Pancreas (tissue), 10 donors: ENCODE measurements around the gene NCAPH2. TPM values are rescaled to one million over a fixed set of nuclear protein-coding genes. Genes with fewer than 3 reads are reported as not detected.
A peak's percentile ranks its signal among the peaks of the same experiment; 100 is the strongest.
"Not testable (repeated sequence)": the region's sequence is repeated elsewhere in the genome, so short reads cannot be mapped to it uniquely, and the experiment has no call there.

ENCODE experiments used
- ATAC-seq, 4 donors: fragments of 200-7000 bp; cut with Tn5 transposase; one replicate each; pipeline versions ENCODE4 v1.8.0 to v1.9.1; 2020; ENCODE audit warnings: mild to moderate bottlenecking in 4 of 4, moderate library complexity in 4 of 4
- DNase-seq, 6 donors: peaks; one replicate each; pipeline ENCODE4 v3.0.0-alpha.2; 2020
- FAIRE-seq: peaks from 2 replicates; lab custom pipeline; 2012; peaks lifted over from hg19 to GRCh38; lab: Jason Lieb, UNC
- H3K27ac ChIP-seq, 4 donors: fragments of 200-600 bp; sonication (generic); 1 replicate in 3 of 4; 2 replicates in 1 of 4; pipeline versions ENCODE4 v1.5.0 to v1.8.0; 2020
- H3K27me3 ChIP-seq, 4 donors: fragments of 200-600 bp; one replicate each; pipeline ENCODE4 v1.8.0; 2021
- H3K36me3 ChIP-seq, 3 donors: fragments of 200-600 bp; sonication (generic) in 1 of 3; one replicate each; pipeline versions ENCODE4 v1.5.0 to v1.8.0; 2020 to 2021
- H3K4me1 ChIP-seq, 3 donors: fragments of 200-600 bp; one replicate each; pipeline ENCODE4 v1.8.0; 2021
- H3K4me3 ChIP-seq, 4 donors: fragments of 200-600 bp; sonication (generic) in 2 of 4; one replicate each; pipeline versions ENCODE4 v1.5.0 to v1.8.0; 2020 to 2021
- H3K9me3 ChIP-seq, 4 donors: fragments of 200-600 bp; one replicate each; pipeline ENCODE4 v1.8.0; 2021
- WGBS, 2 donors: extraction: QIAGEN DNeasy Blood & Tissue Kit; methylation state at CpG; one replicate each; pipeline ENCODE4 v1.1.7; 2013; 5-methylcytosine and 5-hydroxymethylcytosine counted together
- intact Hi-C, 3 donors: fragments of 100-400 bp; cut with DNase I; formaldehyde crosslinking; loops; one replicate each; pipeline versions ENCODE4 v1.11.1 to v1.14.2; 2022
- polyA plus RNA-seq, 2 donors: library from polyadenylated mRNA; stranded (reverse); fragments of 200-250 nt; gene quantifications; one replicate each; pipeline ENCODE4 v1.2.3, GENCODE V29; 2013
- total RNA-seq, 6 donors: library from RNA; stranded (reverse); fragmentation: NEBNext Ultra II Directional in 4 of 6; extraction: Animal tissue kit (Norgen Biotek cat#: 25700) in 4 of 6; gene quantifications; one replicate each; pipeline versions ENCODE4 v1.2.1 to v1.2.4, GENCODE V29; 2021 to 2023
- TF ChIP-seq, protein P1 (sequence below), 4 donors: fragments of 200-600 bp; sonication (generic) in 3 of 4; IDR thresholded peaks; one replicate each; pipeline versions ENCODE4 v1.5.0 to v1.8.0; 2021; ENCODE audit warnings: antibody characterized with exemption in 4 of 4
- donor health status: healthy with polysubstance abuse.
- donor health status: DM: no; HTN: no; CAD: no; lungs with moderate emphysema.
- donor health status: DM: no; HTN: no; CAD: no.
- donor health status: control.
- donor health status: control.
- donor health status: Bipolar disorder and iron deficiency.
- donor health status: DM: yes; HTN: yes; CAD: no.
- donor health status: DM: no; HTN: no; CAD: no.
- donor health status: DM: no; HTN: no; CAD: no.
- donor health status: DM: yes; HTN: yes; CAD: no.

Gene NCAPH2
- total and polyA plus RNA-seq, 8 donors: 15.9 to 70.1 (median 24.2) TPM

DNA sequence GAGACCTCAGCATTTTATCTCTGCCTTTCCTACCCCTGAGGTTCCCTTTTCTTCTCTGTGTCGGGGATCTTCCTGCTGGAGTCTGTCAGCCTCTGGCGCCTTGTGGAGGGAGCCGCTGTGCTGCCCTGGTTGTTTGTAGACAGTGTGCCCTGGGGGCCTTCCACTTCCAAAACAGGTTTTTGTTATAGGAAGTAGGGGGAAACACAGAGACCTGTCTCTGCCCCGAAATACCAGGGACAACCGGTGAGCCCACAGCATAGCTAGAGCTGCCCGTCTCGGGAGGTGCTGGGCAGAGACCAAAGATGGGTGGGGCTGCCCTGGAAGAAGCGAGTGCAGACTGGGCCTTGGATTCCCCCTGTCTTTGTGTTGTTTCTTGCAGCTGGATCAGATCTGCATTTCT, 8.0 kb downstream of the NCAPH2 start:
- no peak overlapping the region for H3K4me3 ChIP-seq
- TF ChIP-seq, protein P1, sequence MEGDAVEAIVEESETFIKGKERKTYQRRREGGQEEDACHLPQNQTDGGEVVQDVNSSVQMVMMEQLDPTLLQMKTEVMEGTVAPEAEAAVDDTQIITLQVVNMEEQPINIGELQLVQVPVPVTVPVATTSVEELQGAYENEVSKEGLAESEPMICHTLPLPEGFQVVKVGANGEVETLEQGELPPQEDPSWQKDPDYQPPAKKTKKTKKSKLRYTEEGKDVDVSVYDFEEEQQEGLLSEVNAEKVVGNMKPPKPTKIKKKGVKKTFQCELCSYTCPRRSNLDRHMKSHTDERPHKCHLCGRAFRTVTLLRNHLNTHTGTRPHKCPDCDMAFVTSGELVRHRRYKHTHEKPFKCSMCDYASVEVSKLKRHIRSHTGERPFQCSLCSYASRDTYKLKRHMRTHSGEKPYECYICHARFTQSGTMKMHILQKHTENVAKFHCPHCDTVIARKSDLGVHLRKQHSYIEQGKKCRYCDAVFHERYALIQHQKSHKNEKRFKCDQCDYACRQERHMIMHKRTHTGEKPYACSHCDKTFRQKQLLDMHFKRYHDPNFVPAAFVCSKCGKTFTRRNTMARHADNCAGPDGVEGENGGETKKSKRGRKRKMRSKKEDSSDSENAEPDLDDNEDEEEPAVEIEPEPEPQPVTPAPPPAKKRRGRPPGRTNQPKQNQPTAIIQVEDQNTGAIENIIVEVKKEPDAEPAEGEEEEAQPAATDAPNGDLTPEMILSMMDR (IDR thresholded peaks at IDR 0.05): no peak
- intact Hi-C loops: no loop called here
- DNase-seq (no peak), ATAC-seq (no peak), FAIRE-seq (no peak)
- 90 to 93% methylated on average over 8 of the region's 8 CpGs for WGBS, 2 donors
- H3K9me3 ChIP-seq: no peaks in the 10 kb centered on the region
- no peak overlapping the region for H3K27ac ChIP-seq
- H3K27me3 ChIP-seq: no peaks in the 10 kb centered on the region
- H3K4me1 ChIP-seq: no peaks in the 10 kb centered on the region
- peaks cover 0 to 31% (median 8%) of the 10 kb centered on the region in 3 donors for H3K36me3 ChIP-seq

DNA sequence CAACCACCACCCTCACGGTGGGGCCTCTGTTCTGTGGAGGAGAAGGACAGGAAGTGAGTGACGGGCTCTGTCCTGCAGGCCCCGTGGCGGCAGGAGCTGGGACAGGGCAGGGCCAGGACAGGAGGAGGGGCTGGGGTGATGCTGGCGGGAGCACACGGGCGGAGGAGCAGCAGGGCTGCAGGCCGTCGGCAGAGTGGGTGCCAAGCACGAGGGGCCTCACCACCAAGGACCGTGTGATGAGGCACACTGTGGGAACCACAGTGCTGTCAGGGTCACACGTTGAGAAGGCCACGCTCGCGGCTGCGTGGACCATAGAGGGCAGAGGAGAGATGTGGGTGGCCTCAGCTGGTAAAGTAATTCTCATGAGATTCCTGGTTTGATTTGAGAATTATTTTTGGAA, 8.9 kb downstream of the NCAPH2 start:
- H3K36me3 ChIP-seq: peaks cover 0 to 34% (median 8%) of the 10 kb centered on the region in 3 donors
- intact Hi-C loops: no loop called here
- no peaks in the 10 kb centered on the region for H3K9me3 ChIP-seq
- H3K4me1 ChIP-seq: no peaks in the 10 kb centered on the region
- no peak overlapping the region for H3K4me3 ChIP-seq
- DNase-seq (no peak), ATAC-seq (no peak), FAIRE-seq (no peak)
- H3K27ac ChIP-seq: no peak overlapping the region
- TF ChIP-seq, protein P1 (IDR thresholded peaks at IDR 0.05): no peak
- 83 to 84% methylated on average over 16 of the region's 16 CpGs for WGBS, 2 donors
- H3K27me3 ChIP-seq: no peaks in the 10 kb centered on the region

DNA sequence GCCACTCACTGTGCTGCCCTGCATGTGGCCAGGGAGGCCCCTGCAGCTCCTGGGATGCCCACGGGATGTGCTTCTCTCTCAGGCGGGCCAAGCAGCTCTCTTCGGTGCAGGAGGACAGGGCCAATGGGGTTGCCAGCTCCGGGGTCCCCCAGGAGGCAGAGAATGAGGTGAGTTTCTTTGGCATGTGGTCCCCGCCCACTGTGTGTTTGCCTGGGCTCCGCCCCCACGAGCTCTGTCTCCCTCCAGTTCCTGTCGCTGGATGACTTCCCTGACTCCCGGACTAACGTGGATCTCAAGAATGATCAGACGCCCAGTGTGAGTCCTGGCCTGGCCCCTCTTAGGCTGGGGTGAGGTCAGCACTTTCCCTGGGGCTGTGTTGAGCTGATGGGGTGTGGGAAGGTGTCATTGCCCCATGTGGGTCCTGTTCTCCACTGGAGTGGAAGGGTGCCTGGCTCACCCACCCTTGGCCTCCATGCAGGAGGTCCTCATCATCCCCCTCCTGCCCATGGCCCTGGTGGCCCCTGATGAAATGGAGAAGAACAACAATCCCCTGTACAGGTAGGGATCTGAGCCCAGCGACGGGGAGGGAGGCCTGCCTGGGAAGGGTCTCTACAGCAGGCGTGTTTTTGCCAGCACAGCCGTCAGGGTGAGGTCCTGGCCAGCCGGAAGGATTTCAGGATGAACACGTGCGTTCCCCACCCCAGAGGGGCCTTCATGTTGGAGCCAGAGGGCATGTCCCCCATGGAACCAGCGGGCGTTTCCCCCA, 9.7 kb downstream of the NCAPH2 start:
- no peaks in the 10 kb centered on the region for H3K27me3 ChIP-seq
- TF ChIP-seq, protein P1 (IDR thresholded peaks at IDR 0.05): no peak
- no peaks in the 10 kb centered on the region for H3K4me1 ChIP-seq
- WGBS, 2 donors: 87 to 89% methylated on average over 20 of the region's 20 CpGs
- ATAC-seq (no peak), FAIRE-seq (no peak), DNase-seq (peak in 1 of 6 donors; percentile 39)
- peaks cover 0 to 42% (median 13%) of the 10 kb centered on the region in 3 donors for H3K36me3 ChIP-seq
- no peak overlapping the region for H3K4me3 ChIP-seq
- H3K9me3 ChIP-seq: no peaks in the 10 kb centered on the region
- intact Hi-C loops: no loop called here
- no peak overlapping the region for H3K27ac ChIP-seq

DNA sequence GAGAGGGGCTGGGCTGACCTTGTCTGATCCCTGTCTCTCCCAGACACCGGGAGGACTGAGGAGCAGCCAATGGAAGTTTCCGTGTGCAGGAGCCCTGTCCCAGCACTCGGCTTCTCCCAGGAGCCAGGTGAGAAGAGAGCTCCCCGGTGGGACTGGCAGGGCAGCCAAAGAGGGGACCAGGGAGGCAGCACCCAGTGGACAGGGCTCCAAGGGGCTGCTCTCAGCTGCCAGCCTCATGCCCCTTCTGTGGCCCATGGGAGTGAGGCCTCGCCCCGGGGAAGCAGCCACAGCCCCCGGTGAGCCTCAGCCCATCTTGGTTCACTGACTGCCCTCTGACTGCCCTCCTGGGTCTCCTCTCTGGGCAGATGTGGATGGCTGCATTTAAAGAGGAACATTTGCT, 10.6 kb downstream of the NCAPH2 start:
- DNase-seq (peak in 1 of 6 donors; percentile 50), FAIRE-seq (no peak), ATAC-seq (no peak)
- TF ChIP-seq, protein P1 (IDR thresholded peaks at IDR 0.05): no peak
- Histone ChIP-seq H3K27ac (no peak overlapping the region), H3K4me1 (no peaks in the 10 kb centered on the region), H3K36me3 (peaks cover 0 to 51% (median 19%) of the 10 kb centered on the region in 3 donors), H3K4me3 (no peak overlapping the region), H3K27me3 (no peaks in the 10 kb centered on the region), H3K9me3 (no peaks in the 10 kb centered on the region)
- WGBS, 2 donors: 94% methylated on average over 7 of the region's 7 CpGs
- intact Hi-C loops: no loop called here

DNA sequence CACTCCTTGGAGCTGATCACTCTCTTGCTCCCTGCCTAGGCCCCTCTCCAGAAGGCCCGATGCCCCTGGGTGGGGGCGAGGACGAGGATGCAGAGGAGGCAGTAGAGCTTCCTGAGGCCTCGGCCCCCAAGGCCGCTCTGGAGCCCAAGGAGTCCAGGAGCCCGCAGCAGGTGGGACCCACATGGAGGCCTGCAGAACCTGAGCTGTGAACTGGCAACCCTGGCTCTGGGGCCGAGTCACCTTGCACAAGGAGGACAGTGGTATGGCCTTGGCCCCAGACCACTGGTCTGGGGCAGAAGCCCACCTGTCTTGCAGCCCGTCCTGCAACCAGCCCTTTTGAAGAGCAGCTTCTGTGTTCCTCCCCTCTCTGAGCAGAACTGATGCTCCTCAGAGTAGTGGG, 11.1 kb downstream of the NCAPH2 start:
- ATAC-seq (no peak), DNase-seq (peak in 1 of 6 donors; percentile 61), FAIRE-seq (no peak)
- TF ChIP-seq, protein P1 (IDR thresholded peaks at IDR 0.05): no peak
- Histone ChIP-seq H3K9me3 (no peaks in the 10 kb centered on the region), H3K27ac (no peak overlapping the region), H3K4me1 (peaks cover 1 to 2% (median 2%) of the 10 kb centered on the region in 3 donors), H3K36me3 (peaks cover 0 to 52% (median 19%) of the 10 kb centered on the region in 3 donors), H3K4me3 (no peak overlapping the region), H3K27me3 (no peaks in the 10 kb centered on the region)
- WGBS, 2 donors: 94 to 95% methylated on average over 8 of the region's 8 CpGs
- intact Hi-C loops: no loop called here

DNA sequence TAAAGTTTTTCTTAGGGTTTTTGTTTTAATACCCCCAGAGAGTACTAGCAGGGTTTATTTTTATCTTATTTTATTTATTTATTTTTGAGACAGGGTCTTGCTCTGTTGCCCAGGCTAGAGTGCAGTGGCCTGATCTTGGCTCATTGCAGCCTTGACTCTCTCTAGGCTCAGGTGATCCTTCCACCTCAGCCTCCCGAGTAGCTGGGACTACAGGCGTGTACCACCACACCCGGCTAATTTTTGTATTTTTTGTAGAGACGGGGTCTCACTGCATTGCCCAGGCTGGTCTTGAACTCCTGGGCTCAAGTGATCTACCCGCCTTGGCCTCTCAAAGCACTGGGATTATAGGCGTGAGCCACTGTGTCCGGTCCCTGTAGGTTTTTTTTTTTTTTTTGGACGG, 12.2 kb downstream of the NCAPH2 start:
- H3K36me3 ChIP-seq: peaks cover 0 to 52% (median 19%) of the 10 kb centered on the region in 3 donors
- intact Hi-C loops, H3K27ac ChIP-seq, H3K9me3 ChIP-seq, ATAC-seq, H3K27me3 ChIP-seq, FAIRE-seq, DNase-seq, H3K4me1 ChIP-seq, H3K4me3 ChIP-seq: not testable (repeated sequence)
- WGBS, 2 donors: 94 to 98% methylated on average over 8 of the region's 8 CpGs
